Stimulated activated CD8-positive, alpha-beta memory T cell treated with anti-CD3 and anti-CD28 coated beads, Interleukin-4, amount 100 ng/mL, for 4 hours (primary cell): Measurements from ENCODE around the gene RGS1.
A peak's percentile ranks its signal among the peaks of the same experiment; 100 is the strongest.

Experiments
- DNase-seq, 2 donors: peaks; one replicate each; pipeline ENCODE4 v3.0.0-alpha.2; 2020; ENCODE audit warnings: low read depth in 2 of 2, low spot score in 1 of 2

The RGS1 gene

GRCh38 chr1:192580351-192580962 lies 4.9 kb downstream of the RGS1 start:
- no peak for DNase-seq

- DNase-seq = no peak
Observed at GRCh38 chr1:192581131-192581927, 5.8 kb downstream of the RGS1 start.

- no peak for DNase-seq
Observed at GRCh38 chr1:192584866-192585265, 9.3 kb downstream of the RGS1 start.

GRCh38 chr1:192587386-192588266 lies 12.1 kb downstream of the RGS1 start:
- no peak for DNase-seq

GRCh38 chr1:192588546-192588945 lies 13.0 kb downstream of the RGS1 start:
- no peak for DNase-seq

- no peak for DNase-seq
Observed at GRCh38 chr1:192589813-192590212, 14.2 kb downstream of the RGS1 start.

- DNase-seq = no peak
Observed at GRCh38 chr1:192592517-192592916, 16.9 kb downstream of the RGS1 start.

GRCh38 chr1:192592981-192593708 lies 17.6 kb downstream of the RGS1 start:
- DNase-seq = no peak

GRCh38 chr1:192595299-192595698 lies 19.7 kb downstream of the RGS1 start:
- no peak for DNase-seq

- DNase-seq = no peak
Observed at GRCh38 chr1:192598589-192598988, 23.0 kb downstream of the RGS1 start.

GRCh38 chr1:192600275-192600674 lies 24.7 kb downstream of the RGS1 start:
- DNase-seq = no peak

- DNase-seq = no peak
Observed at GRCh38 chr1:192601143-192601542, 25.6 kb downstream of the RGS1 start.

- no peak for DNase-seq
Observed at GRCh38 chr1:192601567-192601966, 26.0 kb downstream of the RGS1 start.

- DNase-seq = no peak
Observed at GRCh38 chr1:192602757-192603156, 27.2 kb downstream of the RGS1 start.

GRCh38 chr1:192603218-192603787 lies 27.7 kb downstream of the RGS1 start:
- no peak for DNase-seq

GRCh38 chr1:192604979-192605620 lies 29.5 kb downstream of the RGS1 start:
- no peak for DNase-seq

GRCh38 chr1:192608671-192609070 lies 33.1 kb downstream of the RGS1 start:
- no peak for DNase-seq

GRCh38 chr1:192609110-192610079 lies 33.8 kb downstream of the RGS1 start:
- peak; percentile 8 to 37 for DNase-seq
